ENCODE measurements around the gene CHI3L2.

- no peak for TF ChIP-seq POLR2A (IDR thresholded peaks at IDR 0.05; ENCODE audit: low read depth, low read length)
- no peak for TF ChIP-seq USF2 (IDR thresholded peaks at IDR 0.05; ENCODE audit: low read depth, low read length)
- TF ChIP-seq, protein P1, sequence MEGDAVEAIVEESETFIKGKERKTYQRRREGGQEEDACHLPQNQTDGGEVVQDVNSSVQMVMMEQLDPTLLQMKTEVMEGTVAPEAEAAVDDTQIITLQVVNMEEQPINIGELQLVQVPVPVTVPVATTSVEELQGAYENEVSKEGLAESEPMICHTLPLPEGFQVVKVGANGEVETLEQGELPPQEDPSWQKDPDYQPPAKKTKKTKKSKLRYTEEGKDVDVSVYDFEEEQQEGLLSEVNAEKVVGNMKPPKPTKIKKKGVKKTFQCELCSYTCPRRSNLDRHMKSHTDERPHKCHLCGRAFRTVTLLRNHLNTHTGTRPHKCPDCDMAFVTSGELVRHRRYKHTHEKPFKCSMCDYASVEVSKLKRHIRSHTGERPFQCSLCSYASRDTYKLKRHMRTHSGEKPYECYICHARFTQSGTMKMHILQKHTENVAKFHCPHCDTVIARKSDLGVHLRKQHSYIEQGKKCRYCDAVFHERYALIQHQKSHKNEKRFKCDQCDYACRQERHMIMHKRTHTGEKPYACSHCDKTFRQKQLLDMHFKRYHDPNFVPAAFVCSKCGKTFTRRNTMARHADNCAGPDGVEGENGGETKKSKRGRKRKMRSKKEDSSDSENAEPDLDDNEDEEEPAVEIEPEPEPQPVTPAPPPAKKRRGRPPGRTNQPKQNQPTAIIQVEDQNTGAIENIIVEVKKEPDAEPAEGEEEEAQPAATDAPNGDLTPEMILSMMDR (conservative IDR thresholded peaks at IDR 0.05; ENCODE audit: low read depth, low read length), result no peak
- no peak for TF ChIP-seq RAD21 (IDR thresholded peaks at IDR 0.05; ENCODE audit: low read length)
Measured at GRCh38 chr1:111234258-111234657, 6.7 kb downstream of the CHI3L2 start.
